Adrenal gland (tissue), 5 donors: ENCODE measurements around the gene ASXL1.

Experiments used
- CTCF ChIP-seq, 6 experiments: fragments of 450-650 bp in 4 of 6; fragments of 200-600 bp in 2 of 6; sonication (generic) in 1 of 6; IDR thresholded peaks; 1 replicate in 5 of 6; 2 replicates in 1 of 6; pipeline versions ENCODE4 v1.5.1 to v1.8.0; 2016 to 2021; ENCODE audit warnings: antibody characterized with exemption in 6 of 6, mild to moderate bottlenecking in 2 of 6, moderate library complexity in 1 of 6
- POLR2A ChIP-seq, 2 donors: fragments of 450-650 bp; IDR thresholded peaks; one replicate each; pipeline ENCODE4 v1.6.1; 2017; ENCODE audit warnings: antibody characterized with exemption in 2 of 2, mild to moderate bottlenecking in 2 of 2, moderate library complexity in 1 of 2
- donor health status: DM: no; HTN: no; CAD: no.

DNA sequence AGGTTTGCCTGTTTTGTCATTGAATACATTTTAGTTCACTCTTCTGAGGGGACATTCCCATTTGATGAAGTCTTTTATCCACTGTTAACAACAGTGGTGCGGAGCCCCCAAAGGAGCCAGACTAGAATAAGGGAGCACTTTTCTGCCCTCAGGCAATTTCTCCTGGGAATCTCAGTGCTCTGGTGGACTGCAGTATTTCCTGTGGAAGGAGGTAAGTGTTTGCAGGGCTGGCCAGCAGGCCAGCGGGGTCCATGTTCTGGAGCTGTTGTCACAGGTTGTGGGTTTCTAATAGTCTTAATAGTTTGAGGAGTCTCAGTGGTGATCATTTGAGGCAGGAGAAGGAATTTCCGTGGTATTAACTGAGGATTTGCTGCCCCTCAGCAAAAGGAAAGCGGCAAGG is 83.5 kb downstream of the ASXL1 start:
- no peak for TF ChIP-seq CTCF (IDR thresholded peaks at IDR 0.05)
- no peak for TF ChIP-seq POLR2A (IDR thresholded peaks at IDR 0.05)
